K562 (cell line): Measurements from ENCODE around the gene EGLN3. TPM values are rescaled to one million over a fixed set of nuclear protein-coding genes. Genes with fewer than 3 reads are reported as not detected.
A peak's percentile ranks its signal among the peaks of the same experiment; 100 is the strongest.

Source experiments
- C11orf30 ChIP-seq: fragments of 450-650 bp; IDR thresholded peaks from 2 replicates; pipeline ENCODE4 v1.6.1; 2016; ENCODE audit warnings: low read depth, mild to moderate bottlenecking
- CTBP1 ChIP-seq: fragments of 450-650 bp; IDR thresholded peaks from 2 replicates; pipeline ENCODE4 v1.6.1; 2016; ENCODE audit warnings: borderline replicate concordance
- ETS2 ChIP-seq: IDR thresholded peaks from 2 replicates; pipeline ENCODE4 v1.6.1; 2016; ENCODE audit warnings: borderline replicate concordance, missing genetic modification characterization, mild to moderate bottlenecking, moderate library complexity, missing compliant biosample characterization; ENCODE audit not compliant: poor library complexity, severe bottlenecking
- FOSL1 ChIP-seq: fragments of 200-800 bp; sonication (Bioruptor generic); conservative IDR thresholded peaks from 2 replicates; pipeline ENCODE4 v1.6.1; 2016; ENCODE audit warnings: missing genetic modification characterization, missing compliant biosample characterization
- NFATC3 ChIP-seq: fragments of 450-650 bp; IDR thresholded peaks from 2 replicates; pipeline ENCODE4 v1.6.1; 2017; ENCODE audit warnings: mild to moderate bottlenecking
- RFX1 ChIP-seq: fragments of 450-650 bp; IDR thresholded peaks from 2 replicates; pipeline ENCODE4 v1.6.1; 2016; ENCODE audit warnings: mild to moderate bottlenecking, moderate library complexity
- RUNX1 ChIP-seq: sonication (generic); IDR thresholded peaks from 2 replicates; pipeline ENCODE4 v1.6.1; 2016; ENCODE audit warnings: antibody characterized with exemption, low read depth
- XRCC5 ChIP-seq: fragments of 200-400 bp; formaldehyde crosslinking; IDR thresholded peaks from 2 replicates; pipeline ENCODE4 v1.6.1; 2017; ENCODE audit warnings: low read depth, mild to moderate bottlenecking, low read length
- ZFP91 ChIP-seq: sonication (generic); formaldehyde crosslinking; IDR thresholded peaks from 2 replicates; pipeline ENCODE4 v1.8.0; 2022; ENCODE audit warnings: mild to moderate bottlenecking, missing genetic modification reagents
- ZNF449 ChIP-seq: fragments of 250-450 bp; sonication (Bioruptor Pico); IDR thresholded peaks from 2 replicates; pipeline ENCODE4 v1.8.0; 2022; ENCODE audit warnings: moderate library complexity, mild to moderate bottlenecking, inconsistent platforms
- polyA plus RNA-seq, 8 experiments: library from polyadenylated mRNA; depleted of rRNA in 4 of 8; stranded (reverse) in 5 of 8; unstranded in 3 of 8; fragments of >200 nt; fragmentation: Nextera tagmentation in 2 of 8; fragmentation: Illumina TruSeq in 1 of 8; extraction: Ambion mirVana in 2 of 8; extraction: Trizol in 1 of 8; gene quantifications; 2 replicates each; pipeline versions ENCODE4 v1.2.1 to v1.2.3, GENCODE V29; 2011 to 2014; ENCODE audit warnings: inconsistent platforms in 1 of 8, missing spikeins in 1 of 8
- total RNA-seq, 7 experiments: library from RNA; depleted of rRNA in 6 of 7; stranded (reverse); fragments of >200 nt in 6 of 7; fragmentation: Illumina TruSeq in 2 of 7; extraction: Trizol in 2 of 7; gene quantifications; 2 replicates each; pipeline versions ENCODE4 v1.2.1 to v1.2.3, GENCODE V29; 2011 to 2021; ENCODE audit warnings: low replicate concordance in 1 of 7
- TF ChIP-seq, protein P1 (sequence below): fragments of 150-350 bp; IDR thresholded peaks from 2 replicates; pipeline ENCODE4 v1.6.1; 2014; ENCODE audit warnings: low read depth, mild to moderate bottlenecking, low read length, borderline replicate concordance
- TF ChIP-seq, protein P2 (sequence below): fragments of 250-450 bp; sonication (Bioruptor Pico); IDR thresholded peaks from 2 replicates; pipeline ENCODE4 v1.5.0; 2021
- TF ChIP-seq, protein P3 (sequence below), 2 experiments: fragments of 450-650 bp in 1 of 2; sonication (generic) in 1 of 2; formaldehyde crosslinking in 1 of 2; IDR thresholded peaks in 1 of 2; conservative IDR thresholded peaks in 1 of 2; 2 replicates each; pipeline versions ENCODE4 v1.6.1 to v1.8.1; 2016 to 2023; ENCODE audit warnings: mild to moderate bottlenecking in 2 of 2, moderate library complexity in 2 of 2, inconsistent platforms in 1 of 2, missing genetic modification reagents in 1 of 2

EGLN3 gene
- total and polyA plus RNA-seq, 9 of the 15 experiments (the other 6 are each of a cell fraction or from before 2014, with no cell fraction given) = 2.5 to 87.6 (median 5.8) TPM

DNA sequence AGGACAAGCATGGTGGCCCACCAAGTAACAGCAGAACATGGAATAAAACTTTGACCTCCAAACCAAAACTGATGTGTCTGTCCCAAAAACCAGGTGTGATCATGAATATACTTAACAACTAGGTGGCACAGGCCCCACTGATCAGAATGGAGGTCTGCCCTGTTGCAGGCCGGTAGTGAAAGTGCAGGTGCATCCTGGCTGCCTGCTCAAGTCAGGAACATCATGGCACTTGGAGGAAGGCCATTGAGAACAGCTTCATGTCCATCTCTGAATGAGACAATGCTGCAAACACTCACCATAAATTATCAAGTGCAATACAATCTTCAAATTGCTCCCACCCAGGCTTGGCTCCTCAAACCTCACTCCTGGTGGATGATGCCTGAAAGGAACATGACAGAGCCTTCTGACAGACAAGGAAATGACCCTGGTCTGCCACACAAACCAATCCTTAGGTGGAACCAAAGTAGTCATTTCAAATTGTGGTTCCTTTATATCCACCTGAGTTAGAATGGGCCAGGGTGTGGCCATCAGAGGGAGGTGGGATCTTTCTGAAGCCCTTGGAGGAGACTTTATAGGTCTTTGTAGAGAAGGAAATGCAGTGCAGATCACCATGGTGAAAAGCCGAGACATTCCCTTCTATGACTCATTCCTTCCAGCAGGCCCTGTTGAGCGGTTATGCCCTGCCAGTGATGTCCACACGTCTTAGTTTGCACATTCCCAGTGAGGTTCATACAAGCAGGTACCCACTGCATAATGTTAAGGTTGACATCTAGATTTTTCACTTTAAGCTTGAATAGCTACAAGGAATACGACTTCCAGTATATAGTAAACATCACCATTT is 36.0 kb downstream of the EGLN3 start (continued):
- TF ChIP-seq, protein P1, sequence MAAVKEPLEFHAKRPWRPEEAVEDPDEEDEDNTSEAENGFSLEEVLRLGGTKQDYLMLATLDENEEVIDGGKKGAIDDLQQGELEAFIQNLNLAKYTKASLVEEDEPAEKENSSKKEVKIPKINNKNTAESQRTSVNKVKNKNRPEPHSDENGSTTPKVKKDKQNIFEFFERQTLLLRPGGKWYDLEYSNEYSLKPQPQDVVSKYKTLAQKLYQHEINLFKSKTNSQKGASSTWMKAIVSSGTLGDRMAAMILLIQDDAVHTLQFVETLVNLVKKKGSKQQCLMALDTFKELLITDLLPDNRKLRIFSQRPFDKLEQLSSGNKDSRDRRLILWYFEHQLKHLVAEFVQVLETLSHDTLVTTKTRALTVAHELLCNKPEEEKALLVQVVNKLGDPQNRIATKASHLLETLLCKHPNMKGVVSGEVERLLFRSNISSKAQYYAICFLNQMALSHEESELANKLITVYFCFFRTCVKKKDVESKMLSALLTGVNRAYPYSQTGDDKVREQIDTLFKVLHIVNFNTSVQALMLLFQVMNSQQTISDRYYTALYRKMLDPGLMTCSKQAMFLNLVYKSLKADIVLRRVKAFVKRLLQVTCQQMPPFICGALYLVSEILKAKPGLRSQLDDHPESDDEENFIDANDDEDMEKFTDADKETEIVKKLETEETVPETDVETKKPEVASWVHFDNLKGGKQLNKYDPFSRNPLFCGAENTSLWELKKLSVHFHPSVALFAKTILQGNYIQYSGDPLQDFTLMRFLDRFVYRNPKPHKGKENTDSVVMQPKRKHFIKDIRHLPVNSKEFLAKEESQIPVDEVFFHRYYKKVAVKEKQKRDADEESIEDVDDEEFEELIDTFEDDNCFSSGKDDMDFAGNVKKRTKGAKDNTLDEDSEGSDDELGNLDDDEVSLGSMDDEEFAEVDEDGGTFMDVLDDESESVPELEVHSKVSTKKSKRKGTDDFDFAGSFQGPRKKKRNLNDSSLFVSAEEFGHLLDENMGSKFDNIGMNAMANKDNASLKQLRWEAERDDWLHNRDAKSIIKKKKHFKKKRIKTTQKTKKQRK = no peak
- TF ChIP-seq FOSL1 (tag) (peak; percentile 93), ZNF449 (CRISPR knock-in tag) (no peak), XRCC5 (no peak), NFATC3 (peak; percentile 73; the same call in 1 of the 2 replicates), ZFP91 (CRISPR knock-in tag) (no peak), RFX1 (peak; percentile 44; the same call in 1 of the 2 replicates), ETS2 (tag) (no peak), C11orf30 (no peak), RUNX1 (no peak), CTBP1 (0 out of 2 replicates have a peak, but pooled peaks have one; percentile 9)
- TF ChIP-seq, protein P2, sequence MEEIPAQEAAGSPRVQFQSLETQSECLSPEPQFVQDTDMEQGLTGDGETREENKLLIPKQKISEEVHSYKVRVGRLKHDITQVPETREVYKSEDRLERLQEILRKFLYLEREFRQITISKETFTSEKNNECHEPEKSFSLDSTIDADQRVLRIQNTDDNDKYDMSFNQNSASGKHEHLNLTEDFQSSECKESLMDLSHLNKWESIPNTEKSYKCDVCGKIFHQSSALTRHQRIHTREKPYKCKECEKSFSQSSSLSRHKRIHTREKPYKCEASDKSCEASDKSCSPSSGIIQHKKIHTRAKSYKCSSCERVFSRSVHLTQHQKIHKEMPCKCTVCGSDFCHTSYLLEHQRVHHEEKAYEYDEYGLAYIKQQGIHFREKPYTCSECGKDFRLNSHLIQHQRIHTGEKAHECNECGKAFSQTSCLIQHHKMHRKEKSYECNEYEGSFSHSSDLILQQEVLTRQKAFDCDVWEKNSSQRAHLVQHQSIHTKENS (CRISPR knock-in tag) = no peak
- TF ChIP-seq, protein P3, sequence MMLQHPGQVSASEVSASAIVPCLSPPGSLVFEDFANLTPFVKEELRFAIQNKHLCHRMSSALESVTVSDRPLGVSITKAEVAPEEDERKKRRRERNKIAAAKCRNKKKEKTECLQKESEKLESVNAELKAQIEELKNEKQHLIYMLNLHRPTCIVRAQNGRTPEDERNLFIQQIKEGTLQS (IDR thresholded peaks at IDR 0.05) = peak; percentile 81
- TF ChIP-seq, protein P3 (CRISPR knock-in tag; conservative IDR thresholded peaks at IDR 0.05) = 0 out of 2 replicates have a peak, but pooled peaks have one; percentile 25
